AG08396 (cell line): ENCODE measurements around the gene PIGO.
A peak's percentile ranks its signal among the peaks of the same experiment; 100 is the strongest.

Experiments used
- DNase-seq: peaks from one replicate; pipeline ENCODE4 v3.0.0; 2012; ENCODE audit warnings: low spot score, mixed read lengths

Gene PIGO

GRCh38 chr9:35106343-35106730, 9.9 kb upstream of the PIGO start:
- no peak for DNase-seq

DNA sequence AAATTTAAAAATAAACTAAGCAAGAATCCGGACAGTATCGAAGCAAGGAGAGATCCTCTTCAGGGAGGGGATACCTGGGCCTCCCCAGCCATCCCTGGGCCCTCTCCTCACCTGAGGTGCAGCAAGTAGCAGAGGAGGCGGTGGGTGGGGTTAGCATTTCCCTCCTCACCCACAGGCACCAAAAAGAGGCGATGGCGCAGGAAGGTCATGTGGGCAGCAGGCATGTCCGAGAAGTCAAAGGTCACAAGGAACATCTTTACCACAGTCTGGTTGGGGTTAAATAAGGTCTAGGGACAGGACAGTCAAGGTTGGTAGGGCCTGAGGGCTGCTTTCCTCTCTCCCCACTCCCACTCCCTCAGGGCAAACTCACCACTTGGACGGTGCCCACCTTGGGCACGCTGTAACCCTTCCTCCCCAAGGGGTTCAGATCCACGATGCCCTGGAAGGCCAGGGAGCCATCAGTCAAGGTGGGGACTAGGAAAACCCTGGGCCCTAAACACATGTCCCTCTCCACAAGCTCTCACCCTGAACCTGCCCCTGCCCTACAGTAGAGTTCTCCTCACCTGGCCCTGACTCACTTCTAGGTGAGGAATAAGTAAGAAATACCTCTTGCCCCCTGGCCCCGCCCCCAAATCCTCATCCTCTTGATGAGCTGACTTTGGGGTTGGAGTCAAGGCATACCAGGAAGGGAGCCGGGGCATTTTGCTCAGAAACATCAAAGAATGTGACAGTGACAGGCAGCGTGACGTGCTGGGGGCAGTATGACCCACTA, 9.4 kb upstream of the PIGO start:
- no peak for DNase-seq

DNA sequence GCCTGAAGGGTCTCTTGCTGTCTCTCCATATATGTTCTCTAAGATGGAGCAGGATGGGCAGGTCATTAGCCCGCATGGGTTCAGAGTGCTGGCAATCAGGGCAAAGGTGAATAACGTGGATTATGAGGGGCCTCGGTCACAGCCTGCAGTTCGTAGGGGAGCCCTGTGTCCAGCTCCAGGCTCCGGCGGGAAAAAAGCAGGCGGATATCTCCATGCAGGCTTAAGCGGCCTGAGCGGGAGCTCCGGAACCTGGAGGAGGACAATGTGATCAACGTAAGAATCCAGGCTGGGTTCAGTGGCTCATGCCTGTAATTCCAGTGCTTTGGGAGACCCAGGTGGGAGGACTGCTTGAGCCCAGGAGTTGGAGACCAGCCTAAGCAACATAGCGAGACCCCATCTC, 8.7 kb upstream of the PIGO start:
- no peak for DNase-seq

DNA sequence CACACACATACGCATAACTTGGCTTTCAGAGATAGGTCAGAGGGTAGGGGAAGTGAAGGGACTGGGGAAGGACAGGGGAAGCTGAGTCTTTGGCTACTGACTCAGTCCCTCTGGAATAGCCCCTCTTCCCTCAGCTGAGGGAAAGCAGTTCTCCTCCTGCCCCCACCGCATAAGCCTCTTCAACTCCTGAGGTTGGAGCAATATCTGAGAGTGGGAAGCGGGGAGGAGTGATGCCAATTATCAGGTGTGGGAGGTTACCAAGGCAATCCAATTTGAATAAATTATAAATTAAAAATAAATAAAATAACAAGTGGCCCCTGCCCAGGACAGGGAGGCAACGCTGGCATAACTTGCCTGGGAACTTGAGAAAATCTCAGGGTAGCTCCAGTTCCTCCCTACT, 8.2 kb upstream of the PIGO start:
- DNase-seq = no peak

GRCh38 chr9:35103660-35104191, 7.3 kb upstream of the PIGO start:
- no peak for DNase-seq

DNA sequence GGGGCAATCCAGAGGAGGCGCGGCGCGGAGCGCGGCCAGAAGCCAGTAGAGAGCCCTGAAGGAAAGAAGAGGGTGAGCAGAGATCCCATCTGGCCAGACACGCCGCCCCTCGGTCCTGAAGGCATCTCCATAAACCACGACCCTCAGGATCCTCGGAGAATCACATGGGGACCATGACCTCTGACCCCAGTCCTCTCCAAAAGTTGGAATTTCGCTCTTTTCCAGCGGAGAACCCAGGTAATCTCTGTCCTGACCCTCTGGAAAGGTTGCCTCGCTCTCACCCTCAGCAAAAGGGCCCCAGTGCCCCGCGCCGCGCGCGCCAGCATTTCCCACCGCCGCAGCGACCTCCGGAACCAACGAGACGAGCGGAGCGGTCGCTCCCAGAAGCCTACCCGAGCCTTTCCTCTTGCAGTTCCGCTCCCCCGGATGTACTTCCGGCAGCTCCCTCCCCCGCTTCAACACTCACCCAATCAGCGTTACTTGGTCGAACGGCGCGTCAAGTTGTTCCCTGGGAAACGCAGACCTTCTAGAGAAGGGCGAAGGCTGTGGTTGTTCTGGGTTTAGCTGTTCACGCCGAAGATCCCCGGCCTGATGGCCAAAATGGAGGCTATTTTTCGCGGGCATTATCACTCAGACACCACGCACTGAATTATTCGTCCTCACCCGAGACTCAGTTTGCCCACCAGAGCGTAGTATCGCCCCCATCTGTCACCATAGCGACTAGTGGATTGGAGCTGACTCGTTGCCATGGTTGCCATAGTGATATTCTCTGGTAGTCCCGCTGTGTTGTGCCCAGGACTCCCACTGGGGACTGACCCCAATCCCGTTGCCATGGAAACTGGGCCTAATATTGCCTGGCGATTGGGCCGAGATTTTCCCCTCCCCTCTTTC, 6.6 kb upstream of the PIGO start, which contains the start of gene STOML2:
STOML2 (minus strand) TSS at position 363 of the 891 bp plus-strand sequence; CDS start at position 326, 37 bp downstream.
- DNase-seq = peak; percentile 95

DNA sequence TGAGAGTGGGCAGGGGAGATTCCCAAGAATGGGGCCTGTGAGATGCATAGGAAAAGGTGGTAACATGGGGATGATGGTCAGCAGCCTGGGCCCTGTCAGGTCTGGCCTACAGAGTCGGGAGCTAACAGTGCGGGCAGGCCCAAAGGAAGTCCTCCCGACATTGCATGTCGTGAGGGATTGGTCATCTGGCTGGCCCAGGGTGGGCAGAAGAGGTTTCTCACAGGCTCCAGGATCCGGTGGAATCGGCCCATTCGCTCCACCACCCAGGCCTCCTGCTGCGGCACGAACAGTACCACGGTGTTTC, 6.0 kb upstream of the PIGO start:
- peak; percentile 27 for DNase-seq

- no peak for DNase-seq
Measured at GRCh38 chr9:35097573-35097972, 1.2 kb upstream of the PIGO start.

GRCh38 chr9:35091536-35091935, 4.9 kb downstream of the PIGO start:
- no peak for DNase-seq

GRCh38 chr9:35089434-35089833, 7.0 kb downstream of the PIGO start:
- no peak for DNase-seq

- DNase-seq = no peak
Measured at GRCh38 chr9:35085078-35085477, 11.3 kb downstream of the PIGO start.

GRCh38 chr9:35079426-35080341, 16.7 kb downstream of the PIGO start, which contains the start of gene FANCG:
TSS of gene FANCG (minus strand) at chr9:35079942. CDS start at chr9:35079524, 418 bp downstream.
- peak; percentile 94 for DNase-seq

GRCh38 chr9:35079041-35079425, 17.4 kb downstream of the PIGO start:
- DNase-seq = no peak

DNA sequence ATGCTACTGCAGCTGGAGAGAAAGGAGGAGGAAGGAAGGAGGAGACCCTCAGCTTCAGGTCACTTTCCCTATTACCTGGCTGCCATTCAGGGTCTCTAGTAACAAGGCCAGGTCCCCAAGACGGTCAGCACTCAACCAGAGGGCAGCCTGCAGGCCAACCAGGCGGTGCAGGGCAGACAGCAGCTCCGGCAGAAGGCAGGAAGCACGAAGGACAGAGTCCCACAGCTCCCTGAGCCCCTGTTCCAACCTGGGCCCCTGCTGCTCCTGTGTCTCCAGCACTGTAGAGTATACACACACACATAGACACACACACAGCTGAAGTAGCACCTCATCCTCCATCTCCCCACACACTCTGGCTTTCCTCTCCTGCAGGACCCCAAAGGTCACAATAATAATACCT, 18.3 kb downstream of the PIGO start:
- DNase-seq = no peak

- no peak for DNase-seq
Measured at GRCh38 chr9:35076848-35077247, 19.5 kb downstream of the PIGO start.

- no peak for DNase-seq
Measured at GRCh38 chr9:35075358-35075757, 21.0 kb downstream of the PIGO start.

DNA sequence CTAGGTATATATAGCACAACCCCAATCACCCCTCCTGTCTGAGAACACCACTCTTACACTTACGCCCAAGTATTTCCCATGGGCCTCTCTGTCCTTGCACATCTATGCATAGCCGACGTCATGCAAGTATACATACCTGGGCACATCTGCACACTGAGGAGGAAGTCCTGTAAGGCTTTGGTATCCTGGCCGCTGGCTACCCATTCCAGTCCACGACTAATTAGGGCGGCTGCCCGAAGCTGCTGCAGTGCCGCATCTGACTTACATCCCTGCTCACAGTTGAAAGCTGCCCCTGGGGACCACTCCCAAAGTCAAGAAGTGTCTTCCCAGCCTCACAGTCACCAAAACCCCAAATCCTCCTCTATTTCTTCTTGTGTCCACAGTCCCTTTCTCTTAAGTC, 21.6 kb downstream of the PIGO start:
- DNase-seq = no peak

- no peak for DNase-seq
Measured at GRCh38 chr9:35074141-35074540, 22.2 kb downstream of the PIGO start.

DNA sequence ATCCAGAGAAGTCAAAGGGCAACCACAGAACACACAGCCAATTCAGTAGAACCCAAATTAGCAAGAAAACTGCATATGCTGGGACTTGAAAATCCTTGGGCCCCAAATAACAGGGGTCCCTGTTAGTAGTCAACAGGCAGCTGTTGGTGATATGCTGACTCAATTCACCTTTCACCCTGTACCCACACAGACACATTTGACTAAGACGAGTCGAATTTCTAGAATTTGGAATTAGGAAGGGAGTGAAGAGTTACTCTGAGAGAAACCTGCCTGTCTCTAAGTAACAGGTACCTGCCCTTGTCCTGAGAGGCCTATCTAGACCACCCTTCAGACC, 23.1 kb downstream of the PIGO start:
- no peak for DNase-seq

- peak; percentile 99 for DNase-seq
Measured at GRCh38 chr9:35072461-35073278, 23.7 kb downstream of the PIGO start, which contains the start of gene VCP. TSS of gene VCP (minus strand) at chr9:35072625. CDS start at chr9:35072353, 272 bp downstream.
